ENCODE data around the gene CNTN5.

DNA sequence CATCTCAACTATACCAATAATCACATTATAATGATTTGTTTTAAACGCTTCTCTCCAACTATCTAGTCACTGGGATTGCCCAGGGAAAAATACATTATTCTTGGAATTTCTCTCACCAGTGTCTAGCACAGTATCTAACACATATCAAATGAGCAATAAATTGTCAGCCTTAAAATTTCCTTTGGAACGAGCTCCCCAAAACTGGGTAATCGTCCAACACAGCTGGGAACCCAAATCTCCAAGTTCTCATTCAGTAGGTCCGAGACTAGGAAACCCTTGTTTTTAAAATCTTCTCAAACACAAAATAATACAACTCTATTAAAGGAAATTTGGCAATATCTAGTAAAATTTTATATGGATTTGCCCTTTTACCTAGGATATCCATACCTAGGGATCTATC, 1338.5 kb downstream of the CNTN5 start:
- no peak for TF ChIP-seq TAF1 (IDR thresholded peaks at IDR 0.05; ENCODE audit: low read depth)
- no peak for TF ChIP-seq POLR2AphosphoS5 (IDR thresholded peaks at IDR 0.05)
- TF ChIP-seq, protein P1, sequence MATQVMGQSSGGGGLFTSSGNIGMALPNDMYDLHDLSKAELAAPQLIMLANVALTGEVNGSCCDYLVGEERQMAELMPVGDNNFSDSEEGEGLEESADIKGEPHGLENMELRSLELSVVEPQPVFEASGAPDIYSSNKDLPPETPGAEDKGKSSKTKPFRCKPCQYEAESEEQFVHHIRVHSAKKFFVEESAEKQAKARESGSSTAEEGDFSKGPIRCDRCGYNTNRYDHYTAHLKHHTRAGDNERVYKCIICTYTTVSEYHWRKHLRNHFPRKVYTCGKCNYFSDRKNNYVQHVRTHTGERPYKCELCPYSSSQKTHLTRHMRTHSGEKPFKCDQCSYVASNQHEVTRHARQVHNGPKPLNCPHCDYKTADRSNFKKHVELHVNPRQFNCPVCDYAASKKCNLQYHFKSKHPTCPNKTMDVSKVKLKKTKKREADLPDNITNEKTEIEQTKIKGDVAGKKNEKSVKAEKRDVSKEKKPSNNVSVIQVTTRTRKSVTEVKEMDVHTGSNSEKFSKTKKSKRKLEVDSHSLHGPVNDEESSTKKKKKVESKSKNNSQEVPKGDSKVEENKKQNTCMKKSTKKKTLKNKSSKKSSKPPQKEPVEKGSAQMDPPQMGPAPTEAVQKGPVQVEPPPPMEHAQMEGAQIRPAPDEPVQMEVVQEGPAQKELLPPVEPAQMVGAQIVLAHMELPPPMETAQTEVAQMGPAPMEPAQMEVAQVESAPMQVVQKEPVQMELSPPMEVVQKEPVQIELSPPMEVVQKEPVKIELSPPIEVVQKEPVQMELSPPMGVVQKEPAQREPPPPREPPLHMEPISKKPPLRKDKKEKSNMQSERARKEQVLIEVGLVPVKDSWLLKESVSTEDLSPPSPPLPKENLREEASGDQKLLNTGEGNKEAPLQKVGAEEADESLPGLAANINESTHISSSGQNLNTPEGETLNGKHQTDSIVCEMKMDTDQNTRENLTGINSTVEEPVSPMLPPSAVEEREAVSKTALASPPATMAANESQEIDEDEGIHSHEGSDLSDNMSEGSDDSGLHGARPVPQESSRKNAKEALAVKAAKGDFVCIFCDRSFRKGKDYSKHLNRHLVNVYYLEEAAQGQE (IDR thresholded peaks at IDR 0.05; ENCODE audit: borderline replicate concordance): no peak
- TF ChIP-seq, protein P2, sequence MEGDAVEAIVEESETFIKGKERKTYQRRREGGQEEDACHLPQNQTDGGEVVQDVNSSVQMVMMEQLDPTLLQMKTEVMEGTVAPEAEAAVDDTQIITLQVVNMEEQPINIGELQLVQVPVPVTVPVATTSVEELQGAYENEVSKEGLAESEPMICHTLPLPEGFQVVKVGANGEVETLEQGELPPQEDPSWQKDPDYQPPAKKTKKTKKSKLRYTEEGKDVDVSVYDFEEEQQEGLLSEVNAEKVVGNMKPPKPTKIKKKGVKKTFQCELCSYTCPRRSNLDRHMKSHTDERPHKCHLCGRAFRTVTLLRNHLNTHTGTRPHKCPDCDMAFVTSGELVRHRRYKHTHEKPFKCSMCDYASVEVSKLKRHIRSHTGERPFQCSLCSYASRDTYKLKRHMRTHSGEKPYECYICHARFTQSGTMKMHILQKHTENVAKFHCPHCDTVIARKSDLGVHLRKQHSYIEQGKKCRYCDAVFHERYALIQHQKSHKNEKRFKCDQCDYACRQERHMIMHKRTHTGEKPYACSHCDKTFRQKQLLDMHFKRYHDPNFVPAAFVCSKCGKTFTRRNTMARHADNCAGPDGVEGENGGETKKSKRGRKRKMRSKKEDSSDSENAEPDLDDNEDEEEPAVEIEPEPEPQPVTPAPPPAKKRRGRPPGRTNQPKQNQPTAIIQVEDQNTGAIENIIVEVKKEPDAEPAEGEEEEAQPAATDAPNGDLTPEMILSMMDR (IDR thresholded peaks at IDR 0.05; ENCODE audit: poor library complexity, severe bottlenecking): no peak
- TF ChIP-seq RAD21 (conservative IDR thresholded peaks at IDR 0.05): no peak
- no peak for TF ChIP-seq EP300 (conservative IDR thresholded peaks at IDR 0.05; ENCODE audit: poor library complexity, severe bottlenecking)
- no peak for TF ChIP-seq EZH2 (IDR thresholded peaks at IDR 0.05; ENCODE audit: borderline replicate concordance, insufficient read depth, low read length, poor library complexity, severe bottlenecking)
